ENCODE data around the gene NFU1.
"Not testable (repeated sequence)": the region's sequence is repeated elsewhere in the genome, so short reads cannot be mapped to it uniquely, and the experiment has no call there.

The NFU1 gene

DNA sequence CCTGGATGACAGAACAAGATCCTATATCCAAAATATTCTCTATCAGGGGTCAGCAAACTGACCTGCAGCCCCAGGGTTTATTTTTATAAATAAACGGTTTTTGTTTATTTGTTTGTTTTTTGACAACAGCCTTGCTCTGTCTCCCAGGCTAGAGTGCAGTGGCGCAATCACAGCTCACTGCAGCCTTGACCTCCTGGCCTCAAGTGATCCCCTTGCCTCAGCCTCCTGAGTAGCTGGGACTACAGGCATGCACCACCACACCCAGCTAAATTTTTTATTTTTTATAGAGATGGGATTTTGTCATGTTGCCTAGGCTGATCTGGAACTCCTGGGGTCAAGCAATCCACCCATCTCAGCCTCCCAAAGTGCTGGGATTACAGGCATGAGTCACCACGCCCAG, 82.3 kb downstream of the NFU1 start:
- in situ Hi-C loops (cut with MboI; ENCODE audit: low sequenced_read_pairs): not testable (repeated sequence)

DNA sequence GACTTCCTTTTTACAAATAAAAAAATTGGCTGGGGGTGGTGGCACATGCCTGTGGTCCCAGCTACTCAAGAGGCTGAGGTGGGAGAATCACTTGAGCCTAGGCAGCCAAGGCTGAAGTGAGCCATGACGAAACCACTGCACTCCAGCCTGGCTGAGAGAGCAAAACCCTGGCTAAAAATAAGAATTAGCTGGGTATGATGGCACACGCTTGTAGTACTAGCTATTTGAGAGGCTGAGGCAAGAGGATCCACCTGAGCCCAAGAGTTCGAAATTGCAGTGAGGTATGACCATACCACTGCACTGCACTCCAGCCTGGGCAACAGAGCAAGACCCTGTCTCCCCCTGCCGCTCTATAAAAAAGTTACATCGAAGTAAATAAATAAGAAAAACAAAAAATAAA, 83.9 kb downstream of the NFU1 start:
- in situ Hi-C loops (cut with MboI; ENCODE audit: low sequenced_read_pairs): no loop called here

DNA sequence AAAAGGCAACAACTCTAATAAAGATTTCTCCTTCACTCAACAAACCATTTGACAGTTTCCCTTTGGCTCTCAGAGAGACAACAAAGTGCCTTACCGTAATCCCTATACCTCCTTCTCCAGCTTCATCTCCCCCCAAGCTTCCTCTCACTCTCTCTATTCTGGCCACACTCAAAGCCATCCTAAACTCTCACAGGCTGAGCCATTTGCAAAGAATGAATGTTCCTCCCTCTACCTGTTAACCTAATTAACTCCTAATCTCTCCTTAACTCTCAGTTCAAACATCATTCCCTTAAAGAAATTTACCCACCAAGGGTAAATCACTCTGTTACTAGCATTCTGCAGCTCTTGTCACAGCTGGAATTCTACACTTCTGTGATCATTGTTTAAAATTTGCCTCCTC, 88.5 kb downstream of the NFU1 start:
- in situ Hi-C loops (cut with MboI; ENCODE audit: low sequenced_read_pairs): no loop called here

Data from HL-60/S4 (cell line).